Body of pancreas (tissue), 4 donors: Measurements from ENCODE around the gene TMED4. TPM values are rescaled to one million over a fixed set of nuclear protein-coding genes. Genes with fewer than 3 reads are reported as not detected.

Experiments
- ATAC-seq: fragments of 150-250 bp; one replicate; pipeline ENCODE4 v1.9.1; 2016
- DNase-seq, 4 donors: peaks; one replicate each; pipeline ENCODE4 v3.0.0-alpha.2; 2019
- H3K27ac ChIP-seq, 4 donors: fragments of 200-600 bp; sonication (generic); 1 replicate in 3 of 4; 2 replicates in 1 of 4; pipeline versions ENCODE4 v1.5.1 to v1.6.1; 2016 to 2019; ENCODE audit warnings: mild to moderate bottlenecking in 1 of 4, mixed read lengths in 1 of 4, moderate library complexity in 1 of 4
- H3K27me3 ChIP-seq, 2 donors: fragments of 200-600 bp; sonication (generic); one replicate each; pipeline ENCODE4 v1.6.0; 2016; ENCODE audit warnings: mild to moderate bottlenecking in 1 of 2
- H3K36me3 ChIP-seq, 2 donors: fragments of 200-600 bp; sonication (generic); replicated peaks in 1 of 2; 2 replicates each; pipeline ENCODE4 v1.5.1; 2016; ENCODE audit warnings: low read depth in 2 of 2; ENCODE audit not compliant: insufficient read depth in 1 of 2
- H3K4me1 ChIP-seq: fragments of 200-600 bp; sonication (generic); one replicate; pipeline ENCODE4 v1.6.0; 2016
- H3K4me3 ChIP-seq, 2 donors: fragments of 200-600 bp; sonication (generic); 1 replicate in 1 of 2; 2 replicates in 1 of 2; pipeline ENCODE4 v1.5.1; 2016 to 2019
- H3K9me3 ChIP-seq, 3 donors: fragments of 200-600 bp; sonication (generic); 1 replicate in 2 of 3; 2 replicates in 1 of 3; pipeline ENCODE4 v1.5.1; 2016
- CTCF ChIP-seq, 7 experiments: fragments of 450-650 bp in 4 of 7; fragments of 200-600 bp in 3 of 7; sonication (generic) in 3 of 7; IDR thresholded peaks; one replicate each; pipeline ENCODE4 v1.5.1; 2016 to 2019; ENCODE audit warnings: antibody characterized with exemption in 7 of 7
- POLR2A ChIP-seq, 3 donors: fragments of 450-650 bp; IDR thresholded peaks; one replicate each; pipeline ENCODE4 v1.6.1; 2016; ENCODE audit warnings: antibody characterized with exemption in 3 of 3, mild to moderate bottlenecking in 2 of 3
- WGBS, 2 donors: methylation state at CpG; one replicate each; pipeline ENCODE4 v1.1.5; 2017; 5-methylcytosine and 5-hydroxymethylcytosine counted together
- intact Hi-C: fragments of 100-400 bp; cut with DNase I; formaldehyde crosslinking; loops from one replicate; pipeline ENCODE4 v1.15.1; 2023
- total RNA-seq, 2 donors: library from RNA; depleted of rRNA; stranded (reverse); fragments of >200 nt; gene quantifications; one replicate each; pipeline ENCODE4 v1.1.0, GENCODE V29; 2016

The TMED4 gene
- total RNA-seq, 2 donors from 2014 or later = 52.4 to 65.6 TPM

DNA sequence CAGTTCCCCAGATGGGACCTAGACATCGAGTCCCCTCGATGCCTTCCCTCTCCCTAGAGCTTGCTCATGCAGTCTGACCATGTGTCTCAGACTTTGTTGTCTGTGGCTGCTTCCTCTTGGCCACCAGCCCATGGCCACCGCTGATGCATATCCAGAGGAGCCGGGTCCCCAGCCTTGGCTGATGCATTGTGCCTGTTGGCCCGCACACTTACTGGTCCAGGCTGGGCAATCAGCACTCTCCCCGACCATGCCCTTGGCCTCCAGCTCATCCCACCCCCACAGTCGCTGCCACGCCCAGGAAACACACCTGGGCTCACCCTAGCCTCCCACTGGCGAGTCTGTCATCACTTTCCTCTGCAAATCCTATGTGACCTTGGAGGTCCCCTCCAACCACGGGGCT, 51.0 kb downstream of the TMED4 start:
- ATAC-seq = no peak
- intact Hi-C loops = no loop called here
- H3K4me1 ChIP-seq = no peaks in the 10 kb centered on the region
- no peak overlapping the region for H3K27ac ChIP-seq
- WGBS, 2 donors = 67 to 84% methylated on average over 9 to 10 of the region's 10 CpGs
- DNase-seq = no peak
- no peaks in the 10 kb centered on the region for H3K9me3 ChIP-seq
- H3K27me3 ChIP-seq = no peaks in the 10 kb centered on the region
- TF ChIP-seq POLR2A (IDR thresholded peaks at IDR 0.05) (no peak), CTCF (IDR thresholded peaks at IDR 0.05) (no peak)
- H3K4me3 ChIP-seq = no peak overlapping the region
- H3K36me3 ChIP-seq = no peaks in the 10 kb centered on the region

Other genes with a start within 250 kb of the TMED4 start
- gene NUDCD3, start 91.6 kb downstream of the TMED4 start, total RNA-seq = 10 to 100 TPM; 20.4 to 20.8 TPM
- under 1 TPM in 1 of 2 donors, not detected in 1; 0.52 TPM for gene NPC1L1, start 40.9 kb downstream of the TMED4 start, total RNA-seq
- 10 to 100 TPM; 32.2 to 54.1 TPM for gene DDX56, start 8.3 kb downstream of the TMED4 start, total RNA-seq
- 10 to 100 TPM; 36.1 to 46.1 TPM for gene OGDH, start 24.4 kb upstream of the TMED4 start, total RNA-seq
- 10 to 100 TPM; 30.9 to 50.4 TPM for gene ZMIZ2, start 166.6 kb upstream of the TMED4 start, total RNA-seq
- gene PPIA, start 214.4 kb upstream of the TMED4 start, total RNA-seq = 100 to 1,000 TPM; 352 to 366 TPM